Erythroblast (primary cell): ENCODE data around the gene EPHB1.

ENCODE experiments used
- GATA1 ChIP-seq: IDR thresholded peaks from 2 replicates; pipeline ENCODE4 v1.6.1; 2011; ENCODE audit warnings: low read depth, mild to moderate bottlenecking, control low read depth, low read length, moderate library complexity
- POLR2A ChIP-seq: IDR thresholded peaks from 2 replicates; pipeline ENCODE4 v1.6.1; 2011; ENCODE audit warnings: mild to moderate bottlenecking, low read length

GRCh38 chr3:134751831-134752230 is 43.2 kb upstream of the EPHB1 start:
- no peak for TF ChIP-seq POLR2A
- TF ChIP-seq GATA1: no peak
